HepG2 (cell line): ENCODE results near the gene TECTB. TPM values are rescaled to one million over a fixed set of nuclear protein-coding genes. Genes with fewer than 3 reads are reported as not detected.
A peak's percentile ranks its signal among the peaks of the same experiment; 100 is the strongest.

Source experiments
- ADNP ChIP-seq: sonication (generic); formaldehyde crosslinking; IDR thresholded peaks from 2 replicates; pipeline ENCODE4 v1.4.0; 2020; ENCODE audit warnings: missing genetic modification reagents
- ATF2 ChIP-seq: sonication (generic); formaldehyde crosslinking; IDR thresholded peaks from 2 replicates; pipeline ENCODE4 v1.4.0; 2020; ENCODE audit warnings: missing genetic modification reagents
- ATF4 ChIP-seq, 2 experiments: fragments of 450-650 bp in 1 of 2; sonication (generic) in 1 of 2; formaldehyde crosslinking; IDR thresholded peaks; 2 replicates each; pipeline versions ENCODE4 v1.5.0 to v1.8.0; 2020 to 2022; ENCODE audit warnings: mild to moderate bottlenecking in 1 of 2, missing genetic modification reagents in 1 of 2
- BCL6 ChIP-seq: IDR thresholded peaks from 2 replicates; pipeline ENCODE4 v1.6.1; 2016; ENCODE audit warnings: missing genetic modification reagents, missing compliant biosample characterization
- CHD4 ChIP-seq: fragments of 200-600 bp; sonication (generic); IDR thresholded peaks from 2 replicates; pipeline ENCODE4 v1.7.0; 2017; ENCODE audit warnings: mild to moderate bottlenecking, low read length, borderline replicate concordance
- ESRRA ChIP-seq: sonication (generic); formaldehyde crosslinking; IDR thresholded peaks from 2 replicates; pipeline ENCODE4 v1.5.1; 2020; ENCODE audit warnings: mild to moderate bottlenecking, low read depth, missing genetic modification reagents
- FOXA3 ChIP-seq: IDR thresholded peaks from 2 replicates; pipeline ENCODE4 v1.6.1; 2016; ENCODE audit warnings: missing genetic modification reagents, missing compliant biosample characterization
- GATAD2A ChIP-seq: IDR thresholded peaks from 2 replicates; pipeline ENCODE4 v1.6.1; 2016
- GPBP1L1 ChIP-seq: sonication (generic); formaldehyde crosslinking; IDR thresholded peaks from 2 replicates; pipeline ENCODE4 v1.5.0; 2020; ENCODE audit warnings: mild to moderate bottlenecking, missing genetic modification reagents
- KDM1A ChIP-seq: IDR thresholded peaks from 2 replicates; pipeline ENCODE4 v1.6.1; 2016; ENCODE audit warnings: missing compliant biosample characterization
- KDM6A ChIP-seq: IDR thresholded peaks from 2 replicates; pipeline ENCODE4 v1.6.1; 2016; ENCODE audit warnings: low read depth
- LBX2 ChIP-seq: sonication (generic); formaldehyde crosslinking; IDR thresholded peaks from 2 replicates; pipeline ENCODE4 v1.5.0; 2020; ENCODE audit warnings: missing genetic modification reagents, mild to moderate bottlenecking, borderline replicate concordance
- NR2F1 ChIP-seq, 2 experiments: fragments of 450-650 bp in 1 of 2; formaldehyde crosslinking in 1 of 2; IDR thresholded peaks; 2 replicates each; pipeline versions ENCODE4 v1.5.0 to v1.6.1; 2016 to 2020; ENCODE audit warnings: mild to moderate bottlenecking in 1 of 2, missing compliant biosample characterization in 1 of 2, missing genetic modification reagents in 1 of 2, moderate library complexity in 1 of 2
- PAF1 ChIP-seq: IDR thresholded peaks from 2 replicates; pipeline ENCODE4 v1.6.1; 2016; ENCODE audit warnings: missing genetic modification reagents, missing compliant biosample characterization
- PPARG ChIP-seq: conservative IDR thresholded peaks from 2 replicates; pipeline ENCODE4 v1.6.1; 2016; ENCODE audit warnings: missing biosample characterization, missing genetic modification reagents
- REPIN1 ChIP-seq: sonication (generic); formaldehyde crosslinking; IDR thresholded peaks from 2 replicates; pipeline ENCODE4 v1.8.0; 2022; ENCODE audit warnings: missing genetic modification reagents, low read depth, mild to moderate bottlenecking, borderline replicate concordance
- SALL1 ChIP-seq: sonication (generic); formaldehyde crosslinking; IDR thresholded peaks from 2 replicates; pipeline ENCODE4 v1.8.0; 2022; ENCODE audit warnings: mild to moderate bottlenecking, missing genetic modification reagents
- SP4 ChIP-seq: sonication (generic); formaldehyde crosslinking; IDR thresholded peaks from 2 replicates; pipeline ENCODE4 v1.8.1; 2023; ENCODE audit warnings: mild to moderate bottlenecking, missing genetic modification reagents
- TCF7 ChIP-seq: sonication (generic); IDR thresholded peaks from 2 replicates; pipeline ENCODE4 v1.6.1; 2016; ENCODE audit warnings: antibody characterized with exemption, low read depth
- TEAD3 ChIP-seq: optimal IDR thresholded peaks from 2 replicates; pipeline ENCODE3; 2016; ENCODE audit warnings: borderline replicate concordance
- TMF1 ChIP-seq: sonication (generic); formaldehyde crosslinking; IDR thresholded peaks from 2 replicates; pipeline ENCODE4 v1.8.1; 2022; ENCODE audit warnings: low read depth, missing genetic modification reagents
- ZBTB26 ChIP-seq: IDR thresholded peaks from 2 replicates; pipeline ENCODE4 v1.6.1; 2016; ENCODE audit warnings: missing compliant biosample characterization, missing genetic modification reagents, borderline replicate concordance
- ZNF180 ChIP-seq: sonication (generic); formaldehyde crosslinking; IDR thresholded peaks from 2 replicates; pipeline ENCODE4 v1.4.0; 2020; ENCODE audit warnings: low read depth, missing genetic modification reagents, borderline replicate concordance
- ZNF292 ChIP-seq: sonication (generic); formaldehyde crosslinking; IDR thresholded peaks from 2 replicates; pipeline ENCODE4 v1.8.1; 2022; ENCODE audit warnings: mild to moderate bottlenecking, low read depth, missing genetic modification reagents, borderline replicate concordance
- ZNF34 ChIP-seq: sonication (generic); formaldehyde crosslinking; IDR thresholded peaks from 2 replicates; pipeline ENCODE4 v1.4.0; 2020; ENCODE audit warnings: mild to moderate bottlenecking, missing genetic modification reagents, borderline replicate concordance
- ZNF644 ChIP-seq: IDR thresholded peaks from 2 replicates; pipeline ENCODE4 v1.6.1; 2016; ENCODE audit warnings: low read depth
- polyA plus RNA-seq, 8 experiments: library from polyadenylated mRNA; depleted of rRNA in 3 of 8; stranded (reverse) in 7 of 8; unstranded in 1 of 8; fragments of >200 nt; fragmentation: Illumina TruSeq in 4 of 8; extraction: Trizol in 4 of 8; gene quantifications; 2 replicates each; pipeline versions ENCODE4 v1.2.1 to v1.2.3, GENCODE V29; 2011 to 2016; ENCODE audit warnings: low read depth in 4 of 8, missing spikeins in 1 of 8, mixed read lengths in 1 of 8; ENCODE audit not compliant: insufficient read depth in 1 of 8
- total RNA-seq, 5 experiments: library from RNA; depleted of rRNA; stranded (reverse); fragments of >200 nt; fragmentation: Illumina TruSeq; extraction: Trizol; gene quantifications; 2 replicates each; pipeline ENCODE4 v1.2.3, GENCODE V29; 2016; ENCODE audit warnings: low read depth in 1 of 5

Gene TECTB
- total and polyA plus RNA-seq, 2 of the 13 experiments (the other 11 are each of a cell fraction or from before 2014, with no cell fraction given) = 0.78 to 1.8 TPM

- peak; percentile 95 for TF ChIP-seq KDM1A (CRISPR knock-in tag)
- no peak for TF ChIP-seq PAF1 (CRISPR knock-in tag)
- no peak for TF ChIP-seq LBX2
- peak; percentile 75; the same call in 1 of the 2 replicates for TF ChIP-seq ZNF34 (CRISPR knock-in tag)
- TF ChIP-seq TCF7 = peak; percentile 26; the same call in 1 of the 2 replicates
- TF ChIP-seq ZBTB26 (CRISPR knock-in tag) = peak; percentile 44; the same call in 1 of the 2 replicates
- TF ChIP-seq ZNF644 (CRISPR knock-in tag) = 0 out of 2 replicates have a peak, but pooled peaks have one; percentile 21
- peak; percentile 92 for TF ChIP-seq PPARG (CRISPR knock-in tag)
- TF ChIP-seq SP4 = no peak
- TF ChIP-seq REPIN1 (CRISPR knock-in tag) = 0 out of 2 replicates have a peak, but pooled peaks have one; percentile 30
- peak in 1 of 2 experiments; percentile 52; a peak in 2 of 4 replicates for TF ChIP-seq NR2F1 (CRISPR knock-in tag; IDR thresholded peaks at IDR 0.05)
- TF ChIP-seq KDM6A (CRISPR knock-in tag) = peak; percentile 43; the same call in 1 of the 2 replicates
- TF ChIP-seq GATAD2A = peak; percentile 82
- peak; percentile 93 for TF ChIP-seq CHD4
- 0 out of 2 replicates have a peak, but pooled peaks have one; percentile 70 for TF ChIP-seq ESRRA (CRISPR knock-in tag)
- TF ChIP-seq ATF4 (CRISPR knock-in tag; IDR thresholded peaks at IDR 0.05) = peak in 1 of 2 experiments; percentile 74; a peak in 2 of 4 replicates
- peak; percentile 60; the same call in 1 of the 2 replicates for TF ChIP-seq ZNF292 (CRISPR knock-in tag)
- TF ChIP-seq BCL6 (CRISPR knock-in tag) = peak; percentile 21; the same call in 1 of the 2 replicates
- TF ChIP-seq SALL1 (CRISPR knock-in tag) = peak; percentile 80
- TF ChIP-seq FOXA3 (CRISPR knock-in tag) = peak; percentile 22; the same call in 1 of the 2 replicates
- no peak for TF ChIP-seq TMF1 (CRISPR knock-in tag)
- TF ChIP-seq ZNF180 = no peak
- TF ChIP-seq GPBP1L1 (CRISPR knock-in tag) = no peak
- peak; percentile 92 for TF ChIP-seq ADNP (CRISPR knock-in tag)
- TF ChIP-seq TEAD3 (CRISPR knock-in tag) = peak; percentile 13
- TF ChIP-seq ATF2 (CRISPR knock-in tag) = 0 out of 2 replicates have a peak, but pooled peaks have one; percentile 35
These were observed 2.8 kb upstream of the TECTB start (continued) for GRCh38 chr10:112280205-112280921.
